Renal cortical epithelial cell (primary cell): ENCODE measurements around the gene RAP1GAP2. TPM values are rescaled to one million over a fixed set of nuclear protein-coding genes. Genes with fewer than 3 reads are reported as not detected.

Source experiments
- DNase-seq: peaks from one replicate; pipeline ENCODE4 v3.0.0-alpha.2; 2011; ENCODE audit warnings: low read depth
- total RNA-seq: library from RNA; depleted of rRNA; stranded (reverse); fragments of >200 nt; gene quantifications from 2 replicates; pipeline ENCODE4 v1.2.3, GENCODE V29; 2014

Gene RAP1GAP2
- total RNA-seq, 1 donor from 2014 or later, result 15.9 TPM

GRCh38 chr17:2911035-2911754, 115.0 kb downstream of the RAP1GAP2 start:
- no peak for DNase-seq

- no peak for DNase-seq
Observed at GRCh38 chr17:2911755-2912111, 115.5 kb downstream of the RAP1GAP2 start.

- DNase-seq, result no peak
Observed at GRCh38 chr17:2912754-2913153, 116.5 kb downstream of the RAP1GAP2 start.

DNA sequence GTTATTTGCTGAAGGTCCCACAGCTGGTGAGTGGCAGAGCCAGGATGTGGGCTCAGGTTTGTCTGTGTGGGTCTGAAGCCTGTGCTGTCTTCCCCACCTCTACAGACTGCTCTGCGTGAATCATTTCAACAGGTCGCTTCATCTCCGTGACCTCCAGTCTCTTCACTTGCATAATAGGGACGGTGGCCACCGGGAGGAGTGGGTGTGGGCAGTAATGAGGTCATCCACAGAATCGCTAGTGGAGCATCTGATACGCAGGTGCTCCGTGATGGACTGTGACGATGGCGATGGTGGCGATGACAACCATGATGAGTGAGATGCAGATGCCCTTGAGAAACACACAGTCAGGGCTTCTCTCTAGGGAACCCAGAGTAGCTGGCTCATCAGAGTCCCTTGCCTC, 120.2 kb downstream of the RAP1GAP2 start:
- DNase-seq, result no peak

DNA sequence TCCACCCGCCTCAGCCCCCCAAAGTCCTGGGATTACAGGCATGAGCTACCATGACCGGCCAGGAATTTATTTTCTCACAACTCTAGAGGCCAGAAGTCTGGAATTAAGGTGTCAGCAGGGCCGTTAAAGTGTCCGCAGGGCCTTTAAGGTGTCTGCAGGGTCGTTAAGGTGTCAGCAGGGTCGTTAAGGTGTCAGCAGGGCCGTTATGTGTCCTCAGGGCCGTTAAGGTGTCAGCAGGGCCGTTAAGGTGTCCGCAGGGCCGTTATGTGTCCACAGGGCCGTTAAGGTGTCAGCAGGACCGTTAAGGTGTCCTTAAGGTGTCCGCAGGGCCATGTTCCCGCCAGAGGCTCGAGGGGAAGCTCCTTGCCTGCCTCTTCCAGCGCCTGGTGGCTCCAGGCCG, 125.2 kb downstream of the RAP1GAP2 start:
- no peak for DNase-seq

GRCh38 chr17:2924211-2924610, 128.0 kb downstream of the RAP1GAP2 start:
- peak; percentile 58 for DNase-seq

DNA sequence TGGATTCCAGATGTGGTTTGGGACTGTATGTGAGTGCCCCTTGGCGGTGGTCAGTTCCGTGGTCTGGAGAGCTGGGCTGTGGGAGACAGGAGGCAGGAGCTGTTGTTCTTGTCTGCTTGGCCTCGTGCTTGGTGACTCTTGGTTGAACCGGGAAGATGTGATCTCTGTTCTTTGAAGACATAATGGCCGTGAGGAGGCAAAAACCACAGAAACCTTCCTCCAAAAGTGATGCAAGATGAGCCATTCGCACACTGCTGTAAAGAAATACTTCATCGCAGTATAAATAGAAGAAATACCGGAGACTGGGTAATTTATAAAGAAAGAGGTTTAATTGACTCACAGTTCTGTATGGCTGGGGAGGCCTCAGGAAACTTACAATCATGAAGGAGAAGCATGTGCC, 128.8 kb downstream of the RAP1GAP2 start:
- no peak for DNase-seq

DNA sequence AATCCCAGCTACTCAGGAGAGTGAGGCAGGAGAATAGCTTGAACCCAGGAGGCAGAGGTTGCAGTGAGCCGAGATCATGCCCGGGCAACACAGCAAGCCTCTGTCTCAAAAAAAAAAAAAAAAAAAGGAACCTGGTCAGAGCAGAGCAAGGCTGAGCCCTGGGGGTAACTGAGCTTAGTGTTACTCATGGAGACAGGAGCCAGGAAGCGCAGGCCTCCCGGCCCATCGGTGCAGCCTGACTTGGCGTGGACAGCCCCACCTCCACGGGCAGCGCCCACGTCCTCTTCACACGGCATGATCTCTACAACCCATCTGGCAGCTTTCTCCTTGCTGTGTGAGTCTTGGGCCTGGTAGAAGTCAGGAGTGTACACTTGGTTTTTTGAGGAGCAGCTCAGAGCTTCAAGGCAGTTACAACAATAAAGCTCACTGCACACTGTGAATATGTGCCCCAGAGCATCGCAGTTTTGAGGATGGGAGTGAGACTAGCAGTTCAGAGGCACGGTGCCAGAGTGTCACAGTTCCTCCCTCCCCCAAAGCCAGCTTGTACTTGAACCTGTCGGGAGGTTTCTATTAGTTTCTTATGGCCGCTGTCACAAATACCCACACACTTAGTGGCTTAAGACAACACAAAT, 129.9 kb downstream of the RAP1GAP2 start:
- peak; percentile 75 for DNase-seq

DNA sequence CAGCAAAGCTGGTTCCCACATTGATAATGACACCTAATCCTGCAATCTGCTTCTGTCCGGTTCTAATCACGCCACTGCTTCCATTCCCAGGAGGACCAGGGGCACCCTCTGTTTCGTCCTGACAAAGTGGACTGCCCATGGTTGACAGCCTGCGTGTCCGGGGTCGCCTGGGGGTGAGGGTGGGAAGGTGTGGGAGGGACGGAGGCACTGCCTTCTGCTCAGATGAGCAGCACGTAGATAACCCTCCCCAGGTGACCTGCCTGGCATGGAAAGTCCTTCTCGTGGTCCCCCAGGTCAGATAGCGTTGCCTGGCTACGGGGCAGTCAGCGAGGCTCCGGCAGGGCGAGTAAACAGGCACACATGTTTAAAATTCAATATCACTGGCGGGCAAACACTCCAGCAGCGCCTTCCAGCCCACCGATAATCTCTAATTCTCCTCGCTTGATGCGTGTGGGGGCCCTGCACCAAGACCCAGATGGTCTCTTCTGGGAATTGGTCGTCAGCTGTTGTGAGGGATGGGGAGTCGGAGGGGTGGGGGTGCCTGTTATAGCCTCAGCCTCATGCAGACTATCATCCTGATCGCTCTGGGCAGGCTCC, 132.2 kb downstream of the RAP1GAP2 start:
- DNase-seq, result no peak

- DNase-seq, result no peak
Observed at GRCh38 chr17:2929881-2930533, 133.8 kb downstream of the RAP1GAP2 start.

DNA sequence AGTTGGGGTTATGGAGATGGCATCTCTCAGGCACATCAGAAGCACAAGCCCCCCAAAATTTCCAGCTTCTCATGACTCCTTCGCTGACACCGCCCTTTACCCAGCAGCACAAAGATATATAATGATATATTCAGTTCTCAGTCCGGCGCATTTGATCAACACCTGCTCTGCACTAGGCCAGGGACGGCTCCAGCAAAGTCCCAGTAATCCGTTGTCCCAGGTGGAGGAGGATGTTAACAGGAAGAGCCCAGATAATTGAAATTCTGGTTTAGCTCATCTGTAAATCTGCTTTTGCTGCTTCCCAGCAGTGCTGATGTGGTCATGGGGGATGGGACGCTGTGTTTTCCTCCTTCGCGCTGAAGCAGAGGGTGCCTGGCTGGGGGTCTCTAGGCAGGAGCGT, 135.6 kb downstream of the RAP1GAP2 start:
- DNase-seq, result no peak

DNA sequence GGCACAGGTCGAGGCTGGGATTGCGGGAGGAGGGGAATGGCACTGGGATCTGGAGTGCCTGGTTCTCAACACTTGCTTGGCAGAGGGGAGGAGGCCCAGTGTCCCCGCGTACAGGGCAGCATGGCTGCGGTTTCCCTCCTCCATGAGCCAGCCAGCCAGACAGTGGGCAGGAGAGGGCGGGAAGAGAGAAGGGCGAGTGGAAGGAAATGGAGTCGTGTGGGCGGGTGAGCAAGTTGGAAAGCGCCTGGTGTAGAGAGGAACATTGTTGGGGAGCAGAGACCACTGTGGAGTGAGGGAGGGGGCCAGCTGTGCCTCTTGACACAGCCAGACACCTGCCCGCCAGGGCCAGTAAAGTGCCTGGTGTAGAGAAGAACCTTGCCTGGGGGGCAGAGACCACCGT, 136.7 kb downstream of the RAP1GAP2 start:
- no peak for DNase-seq

GRCh38 chr17:2933606-2934005, 137.4 kb downstream of the RAP1GAP2 start:
- no peak for DNase-seq

GRCh38 chr17:2935632-2936031, 139.4 kb downstream of the RAP1GAP2 start:
- no peak for DNase-seq

DNA sequence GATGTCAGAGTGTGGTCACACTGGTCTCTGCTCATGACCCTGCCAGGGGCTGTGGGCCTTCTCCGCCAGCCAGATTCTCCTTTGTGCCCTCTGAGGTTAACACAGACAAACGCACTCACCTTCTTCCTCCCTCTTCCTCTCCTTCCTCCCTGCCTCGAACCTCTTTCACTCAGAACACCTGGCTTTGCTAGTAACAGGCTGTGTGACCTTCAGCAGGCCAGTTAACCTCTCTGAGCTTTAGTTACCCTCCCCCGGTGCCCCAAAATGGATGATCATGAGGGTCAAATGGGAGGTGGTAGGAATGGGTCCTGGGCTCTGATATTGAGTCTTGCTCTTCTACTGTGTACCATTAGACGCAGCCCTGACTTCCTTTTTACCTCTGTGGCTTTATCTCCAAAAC, 140.1 kb downstream of the RAP1GAP2 start:
- no peak for DNase-seq

DNA sequence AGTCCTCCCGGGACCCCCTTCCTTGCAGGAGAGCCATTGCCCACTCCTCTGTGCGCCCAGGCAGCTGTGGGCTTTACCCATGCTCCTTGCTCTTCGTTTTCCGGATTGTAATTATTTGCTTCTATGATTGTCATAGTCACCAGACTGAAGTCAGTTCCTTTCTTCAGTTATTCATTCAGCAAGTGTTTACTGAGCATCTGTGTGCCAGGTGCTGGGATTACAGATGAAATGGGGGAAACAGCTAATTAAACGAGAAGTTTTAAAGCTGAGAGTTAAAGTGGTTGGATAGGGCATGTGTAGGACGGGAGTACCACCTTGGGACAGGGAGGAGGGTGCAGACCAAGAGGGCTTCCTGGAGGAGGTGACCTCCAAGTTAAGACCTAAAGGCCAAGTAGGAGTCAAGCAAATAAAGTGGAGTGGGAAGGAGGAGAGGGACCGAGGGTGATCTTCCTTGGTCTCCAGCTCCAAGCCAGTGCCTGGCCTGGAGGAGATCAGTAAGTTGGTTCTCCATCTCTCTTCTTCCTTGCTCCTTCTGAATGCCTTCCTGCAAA, 140.6 kb downstream of the RAP1GAP2 start:
- no peak for DNase-seq

DNA sequence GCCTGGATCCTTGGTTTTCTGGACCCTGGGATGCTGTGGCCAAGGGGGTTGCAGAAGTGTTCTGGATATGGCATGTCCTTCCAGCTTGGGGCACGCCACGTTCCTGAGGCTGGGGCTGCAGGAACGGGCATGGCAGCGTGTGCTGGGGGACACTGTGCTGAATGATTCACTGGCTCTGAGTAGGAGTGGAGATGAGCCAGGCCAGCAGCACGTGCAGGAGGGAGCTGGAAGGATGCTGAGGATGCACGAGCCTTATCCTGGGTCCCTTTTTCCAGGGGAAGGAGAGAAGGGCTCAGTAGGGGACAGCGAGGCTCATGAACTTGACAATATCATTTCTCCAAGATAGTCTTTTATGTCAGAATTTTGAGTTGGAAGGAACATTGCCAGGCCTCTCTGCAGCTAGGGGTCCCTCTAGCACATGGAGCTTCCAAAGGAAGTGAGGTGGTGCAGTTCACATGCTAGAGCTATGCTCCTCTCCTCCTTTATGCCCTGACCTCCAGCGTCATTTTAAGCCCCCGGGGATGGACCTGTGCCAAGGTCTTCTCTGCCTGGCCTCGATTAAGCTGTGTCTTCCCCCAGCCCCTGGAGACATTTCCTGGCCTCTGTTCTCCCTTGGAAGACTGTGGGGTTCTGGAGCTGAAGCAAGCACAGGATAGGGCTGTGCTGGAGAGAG, 141.2 kb downstream of the RAP1GAP2 start:
- no peak for DNase-seq

DNA sequence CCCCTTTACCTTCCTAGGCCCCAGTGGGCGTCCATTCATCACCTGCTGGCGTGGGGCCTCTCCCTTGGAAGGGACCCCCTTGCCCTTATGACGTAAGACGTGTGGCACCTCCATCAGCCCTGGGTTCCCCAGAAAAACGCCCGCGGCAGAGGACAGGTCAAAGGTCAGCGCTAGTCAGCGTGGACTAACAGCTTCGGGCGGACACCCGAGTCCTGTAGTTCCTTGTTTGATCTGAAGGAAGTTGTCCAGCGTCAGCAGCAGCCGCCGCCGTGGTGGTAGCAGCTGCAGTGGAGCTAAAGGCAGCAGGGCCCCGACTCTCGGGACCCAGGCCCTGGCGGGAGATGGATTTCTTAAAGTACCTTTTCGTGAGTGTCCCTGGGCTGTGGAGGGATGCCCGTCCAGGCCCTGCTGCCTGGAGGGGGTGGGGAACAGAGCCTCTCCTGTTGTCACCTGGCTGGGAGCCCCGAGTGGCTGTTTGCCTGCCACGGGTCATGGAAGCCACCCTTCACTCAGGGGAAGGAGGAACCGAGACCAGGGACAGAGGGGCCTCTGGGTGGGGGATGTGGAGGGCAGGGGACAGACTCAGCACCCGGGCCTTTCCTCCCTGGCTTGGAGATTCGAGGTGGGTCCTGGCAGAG, 143.6 kb downstream of the RAP1GAP2 start:
- no peak for DNase-seq

GRCh38 chr17:2940352-2940751, 144.1 kb downstream of the RAP1GAP2 start:
- DNase-seq, result no peak

GRCh38 chr17:2943981-2944380, 147.7 kb downstream of the RAP1GAP2 start:
- no peak for DNase-seq

DNA sequence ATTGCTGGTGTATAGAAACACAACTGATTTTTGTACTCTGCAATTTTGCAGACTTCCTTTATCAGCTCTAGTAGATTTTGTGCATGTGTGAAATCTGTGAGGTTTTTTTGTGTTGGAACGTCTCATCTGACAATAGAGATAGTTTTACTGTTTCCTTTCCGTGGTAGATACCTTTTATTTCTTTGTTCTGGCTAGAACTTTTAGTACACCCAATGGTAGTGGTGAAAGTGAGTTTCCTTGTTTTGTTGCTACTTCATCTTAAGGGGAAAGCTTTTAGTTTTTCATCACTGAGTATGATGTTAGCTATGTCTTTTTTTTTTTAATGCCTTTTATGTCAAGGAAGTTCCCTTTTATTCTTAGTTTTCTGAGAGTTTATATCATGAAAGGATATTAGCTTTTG, 149.1 kb downstream of the RAP1GAP2 start:
- DNase-seq, result no peak

GRCh38 chr17:2946144-2946543, 149.9 kb downstream of the RAP1GAP2 start:
- no peak for DNase-seq
